OCI-LY3 (cell line): ENCODE results near the gene MED31.

Experiments
- H2AFZ ChIP-seq: fragments of 200-600, 300-600 bp; shearing (Covaris generic); 2 replicates; pipeline ENCODE4 v1.6.0; 2014; ENCODE audit warnings: antibody characterized with exemption, low read depth, low read length
- H3K27ac ChIP-seq: fragments of 200-600, 300-600 bp; sonication (generic); 2 replicates; pipeline ENCODE4 v1.5.1; 2014; ENCODE audit warnings: mild to moderate bottlenecking, low read length, moderate library complexity, mixed read lengths
- H3K27me3 ChIP-seq: fragments of 200-600, 300-600 bp; sonication (generic); 2 replicates; pipeline ENCODE4 v1.6.1; 2014; ENCODE audit warnings: low read depth, low read length, mixed read lengths
- H3K36me3 ChIP-seq: fragments of 200-600, 300-600 bp; sonication (generic); replicated peaks from 2 replicates; pipeline ENCODE3; 2014; ENCODE audit warnings: low read depth, low read length, mixed read lengths
- H3K4me1 ChIP-seq: fragments of 300-600, 200-600 bp; sonication (generic); 2 replicates; pipeline ENCODE4 v1.6.1; 2014; ENCODE audit warnings: low read length, mixed read lengths
- H3K4me2 ChIP-seq: fragments of 200-600, 300-600 bp; sonication (generic); 2 replicates; pipeline ENCODE4 v1.6.1; 2014; ENCODE audit warnings: low read length, mixed read lengths
- H3K4me3 ChIP-seq: fragments of 300-600, 200-600 bp; sonication (generic); 2 replicates; pipeline ENCODE4 v1.5.1; 2014; ENCODE audit warnings: antibody characterized with exemption, mild to moderate bottlenecking, low read length, moderate library complexity
- H3K79me2 ChIP-seq: fragments of 300-600, 200-600 bp; shearing (Covaris generic); 2 replicates; pipeline ENCODE4 v1.6.1; 2014; ENCODE audit warnings: mild to moderate bottlenecking, low read length, mixed read lengths
- H3K9ac ChIP-seq: fragments of 300-600, 200-600 bp; shearing (Covaris generic); 2 replicates; pipeline ENCODE4 v1.6.0; 2014; ENCODE audit warnings: mild to moderate bottlenecking, low read length, moderate library complexity
- H3K9me3 ChIP-seq: fragments of 200-600, 300-600 bp; shearing (Covaris generic); 2 replicates; pipeline ENCODE4 v1.6.1; 2014; ENCODE audit warnings: low read length, mixed read lengths; ENCODE audit not compliant: insufficient read depth
- H4K20me1 ChIP-seq: fragments of 200-600, 300-600 bp; sonication (generic); 2 replicates; pipeline ENCODE4 v1.6.1; 2016; ENCODE audit warnings: low read length, mixed read lengths; ENCODE audit not compliant: insufficient read depth
- EZH2phosphoT487 ChIP-seq: fragments of 200-600 bp; shearing (Covaris generic); IDR thresholded peaks from 2 replicates; pipeline ENCODE4 v1.6.1; 2018; ENCODE audit warnings: antibody characterized with exemption, mixed run types, low read depth
- TF ChIP-seq, protein P1 (sequence below): fragments of 200-600, 300-600 bp; sonication (generic); IDR thresholded peaks from 2 replicates; pipeline ENCODE4 v1.5.1; 2014; ENCODE audit warnings: antibody characterized with exemption, low read length, low read depth

MED31 gene

GRCh38 chr17:6642592-6642991, 8.8 kb downstream of the MED31 start:
- Histone ChIP-seq H2AFZ (no peak overlapping the region), H3K79me2 (peaks cover 49% of the 10 kb centered on the region), H3K27me3 (no peaks in the 10 kb centered on the region), H3K4me3 (no peak overlapping the region), H3K27ac (no peak overlapping the region), H4K20me1 (peaks cover 3% of the 10 kb centered on the region; the same call in 1 of the 2 replicates), H3K9ac (no peak overlapping the region), H3K9me3 (no peaks in the 10 kb centered on the region), H3K4me2 (0 out of 2 replicates have a peak overlapping the region, but pooled peaks have one; percentile 77), H3K4me1 (peaks cover 8% of the 10 kb centered on the region), H3K36me3 (peaks cover 26% of the 10 kb centered on the region)
- TF ChIP-seq, protein P1, sequence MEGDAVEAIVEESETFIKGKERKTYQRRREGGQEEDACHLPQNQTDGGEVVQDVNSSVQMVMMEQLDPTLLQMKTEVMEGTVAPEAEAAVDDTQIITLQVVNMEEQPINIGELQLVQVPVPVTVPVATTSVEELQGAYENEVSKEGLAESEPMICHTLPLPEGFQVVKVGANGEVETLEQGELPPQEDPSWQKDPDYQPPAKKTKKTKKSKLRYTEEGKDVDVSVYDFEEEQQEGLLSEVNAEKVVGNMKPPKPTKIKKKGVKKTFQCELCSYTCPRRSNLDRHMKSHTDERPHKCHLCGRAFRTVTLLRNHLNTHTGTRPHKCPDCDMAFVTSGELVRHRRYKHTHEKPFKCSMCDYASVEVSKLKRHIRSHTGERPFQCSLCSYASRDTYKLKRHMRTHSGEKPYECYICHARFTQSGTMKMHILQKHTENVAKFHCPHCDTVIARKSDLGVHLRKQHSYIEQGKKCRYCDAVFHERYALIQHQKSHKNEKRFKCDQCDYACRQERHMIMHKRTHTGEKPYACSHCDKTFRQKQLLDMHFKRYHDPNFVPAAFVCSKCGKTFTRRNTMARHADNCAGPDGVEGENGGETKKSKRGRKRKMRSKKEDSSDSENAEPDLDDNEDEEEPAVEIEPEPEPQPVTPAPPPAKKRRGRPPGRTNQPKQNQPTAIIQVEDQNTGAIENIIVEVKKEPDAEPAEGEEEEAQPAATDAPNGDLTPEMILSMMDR = no peak

DNA sequence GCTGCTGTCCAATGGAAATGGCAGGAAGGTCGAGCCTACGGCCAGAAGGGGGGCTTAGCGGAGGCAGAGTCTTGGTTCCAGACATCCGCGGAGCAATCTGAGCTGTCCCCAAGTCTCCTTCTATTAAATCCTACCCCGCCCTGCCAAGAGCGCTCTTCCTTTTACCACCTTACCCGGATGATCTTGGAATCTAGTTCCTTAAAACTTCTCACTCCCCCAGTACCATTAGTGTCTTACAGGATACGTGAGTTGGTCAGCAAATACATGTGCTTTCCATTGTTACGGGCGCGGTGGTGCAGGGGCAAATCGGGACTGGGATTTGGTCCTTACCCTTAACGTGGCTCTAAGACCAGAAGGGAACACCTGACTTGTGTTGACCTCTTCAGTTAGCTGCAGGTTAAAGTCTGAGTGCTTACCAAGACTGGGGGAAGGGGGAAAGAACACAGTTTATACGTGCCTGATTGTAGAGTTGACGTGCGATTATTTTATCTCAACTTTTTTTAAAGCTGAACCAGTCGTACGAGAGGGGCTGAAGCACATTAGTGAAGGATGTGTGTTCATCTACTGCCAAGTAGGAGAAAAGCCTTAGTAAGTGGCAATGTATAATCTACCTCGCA, 10.1 kb downstream of the MED31 start:
- H2AFZ ChIP-seq = peak overlapping the region; percentile 9; the same call in 1 of the 2 replicates
- H3K27ac ChIP-seq = peak overlapping the region; percentile 84
- H3K4me2 ChIP-seq = peak overlapping the region; percentile 77
- H3K4me3 ChIP-seq = peak overlapping the region; percentile 95
- peaks cover 43% of the 10 kb centered on the region for H3K79me2 ChIP-seq
- H4K20me1 ChIP-seq = 0 out of 2 replicates have a peak, but pooled peaks cover 3% of the 10 kb centered on the region
- H3K9me3 ChIP-seq = no peaks in the 10 kb centered on the region
- H3K36me3 ChIP-seq = peaks cover 23% of the 10 kb centered on the region
- peak overlapping the region; percentile 89 for H3K9ac ChIP-seq
- TF ChIP-seq, protein P1 = no peak
- no peak for TF ChIP-seq EZH2phosphoT487
- H3K27me3 ChIP-seq = no peaks in the 10 kb centered on the region
- H3K4me1 ChIP-seq = peaks cover 8% of the 10 kb centered on the region

GRCh38 chr17:6640536-6641246, 10.7 kb downstream of the MED31 start, which contains the start of the genes KIAA0753 and TXNDC17:
Gene KIAA0753, minus strand, starts transcription at chr17:6640711. Its CDS starts 5,608 bp downstream, at chr17:6635103.
Gene TXNDC17, plus strand, starts transcription at chr17:6641060. Its CDS starts 23 bp downstream, at chr17:6641083.
- Histone ChIP-seq H3K79me2 (peaks cover 38% of the 10 kb centered on the region), H3K4me1 (peaks cover 8% of the 10 kb centered on the region)

More at GRCh38 chr17:6640536-6641246, 10.7 kb downstream of the MED31 start, which contains the start of the genes KIAA0753 and TXNDC17:
- Histone ChIP-seq H2AFZ (peak within 1 kb of the TSS; percentile 100), H3K9me3 (no peaks in the 10 kb centered on the region), H4K20me1 (no peaks in the 10 kb centered on the region), H3K27ac (peak within 1 kb of the TSS; percentile 84), H3K4me3 (peak within 1 kb of the TSS; percentile 95), H3K27me3 (no peaks in the 10 kb centered on the region), H3K4me2 (peak within 1 kb of the TSS; percentile 93), H3K9ac (peak within 1 kb of the TSS; percentile 89), H3K36me3 (peaks cover 20% of the 10 kb centered on the region)
- no peak for TF ChIP-seq EZH2phosphoT487
- TF ChIP-seq, protein P1 = no peak
